NCI-H526 treated with DMSO at 0.1 percent for 48 hours (cell line): ENCODE results near the gene PLSCR3.

ENCODE experiments used
- DNase-seq: peaks from one replicate; lab custom pipeline; 2025; lab: John Stamatoyannopoulos, UW

Gene PLSCR3

GRCh38 chr17:7405350-7406234, 11.3 kb upstream of the PLSCR3 start:
- no peak for DNase-seq

- DNase-seq: no peak
Observed at GRCh38 chr17:7404737-7405349, 10.5 kb upstream of the PLSCR3 start.

- DNase-seq: peak; percentile 92
Observed at GRCh38 chr17:7403977-7404736, 9.8 kb upstream of the PLSCR3 start, which contains the start of gene TMEM256. Gene TMEM256, minus strand, starts transcription at chr17:7404097. Its CDS starts 13 bp downstream, at chr17:7404084.

- no peak for DNase-seq
Observed at GRCh38 chr17:7403727-7403976, 9.3 kb upstream of the PLSCR3 start.

GRCh38 chr17:7403043-7403726, 8.9 kb upstream of the PLSCR3 start:
- no peak for DNase-seq

- DNase-seq: no peak
Observed at GRCh38 chr17:7398612-7399011, 4.3 kb upstream of the PLSCR3 start.

GRCh38 chr17:7396147-7396546, 1.8 kb upstream of the PLSCR3 start:
- no peak for DNase-seq

- DNase-seq: no peak
Observed at GRCh38 chr17:7393613-7394451, 493 bp downstream of the PLSCR3 start.

GRCh38 chr17:7392696-7393612, 1.4 kb downstream of the PLSCR3 start:
- no peak for DNase-seq

- no peak for DNase-seq
Observed at GRCh38 chr17:7391307-7391706, 3.0 kb downstream of the PLSCR3 start.

- no peak for DNase-seq
Observed at GRCh38 chr17:7389924-7390910, 4.1 kb downstream of the PLSCR3 start.

- DNase-seq: no peak
Observed at GRCh38 chr17:7388856-7389255, 5.5 kb downstream of the PLSCR3 start.

GRCh38 chr17:7384489-7385081, 9.7 kb downstream of the PLSCR3 start:
- no peak for DNase-seq

- DNase-seq: peak; percentile 13
Observed at GRCh38 chr17:7383742-7384488, 10.4 kb downstream of the PLSCR3 start.

- DNase-seq: no peak
Observed at GRCh38 chr17:7383371-7383741, 11.0 kb downstream of the PLSCR3 start.

GRCh38 chr17:7382901-7383300, 11.4 kb downstream of the PLSCR3 start:
- DNase-seq: no peak

GRCh38 chr17:7380855-7381683, 13.3 kb downstream of the PLSCR3 start, which contains the start of gene TNK1:
Gene TNK1, plus strand, starts transcription at chr17:7381089. Its CDS starts 1,838 bp downstream, at chr17:7382927.
- no peak for DNase-seq
